ENCODE measurements around the gene MYL6.

The MYL6 gene

GRCh38 chr12:56126732-56127239 lies 31.4 kb upstream of the MYL6 start:
- Mint-ChIP-seq H3K4me3 (peak overlapping the region; percentile 100), H3K9me3 (no peaks in the 10 kb centered on the region), H3K36me3 (peaks cover 50% of the 10 kb centered on the region), H3K27ac (peak overlapping the region; percentile 97), H3K4me1 (peaks cover 66% of the 10 kb centered on the region)
- DNase-seq (ENCODE audit: low spot score in 2 of 2) (no peak), ATAC-seq (no peak)

- DNase-seq (ENCODE audit: low spot score in 2 of 2) (no peak), ATAC-seq (no peak)
- H3K4me3 Mint-ChIP-seq, result peak overlapping the region; percentile 100
- peak overlapping the region; percentile 97 for H3K27ac Mint-ChIP-seq
- H3K36me3 Mint-ChIP-seq, result peaks cover 56% of the 10 kb centered on the region
- H3K9me3 Mint-ChIP-seq, result no peaks in the 10 kb centered on the region
- H3K4me1 Mint-ChIP-seq, result peaks cover 70% of the 10 kb centered on the region
Measured at GRCh38 chr12:56127485-56127887, 30.7 kb upstream of the MYL6 start.

- DNase-seq (ENCODE audit: low spot score in 2 of 2) (peak; percentile 78 to 95), ATAC-seq (peak; percentile 95)
- Mint-ChIP-seq H3K4me3 (peak within 1 kb of the TSS; percentile 100), H3K9me3 (no peaks in the 10 kb centered on the region), H3K4me1 (peaks cover 71% of the 10 kb centered on the region), H3K36me3 (peaks cover 62% of the 10 kb centered on the region), H3K27ac (peak within 1 kb of the TSS; percentile 97)
Measured at GRCh38 chr12:56127888-56128669, 30.1 kb upstream of the MYL6 start, which contains the start of gene ESYT1. ESYT1 (plus strand) TSS chr12:56128267; CDS start chr12:56128320, 53 bp downstream.

- Mint-ChIP-seq H3K9me3 (no peaks in the 10 kb centered on the region), H3K4me1 (peaks cover 68% of the 10 kb centered on the region), H3K36me3 (peaks cover 68% of the 10 kb centered on the region), H3K4me3 (peak overlapping the region; percentile 100), H3K27ac (peak overlapping the region; percentile 97)
- ATAC-seq (no peak), DNase-seq (ENCODE audit: low spot score in 2 of 2) (no peak)
Measured at GRCh38 chr12:56128670-56129205, 29.4 kb upstream of the MYL6 start.

- Mint-ChIP-seq H3K27ac (peak overlapping the region; percentile 97), H3K36me3 (peaks cover 75% of the 10 kb centered on the region), H3K9me3 (no peaks in the 10 kb centered on the region), H3K4me3 (peak overlapping the region; percentile 100), H3K4me1 (peaks cover 62% of the 10 kb centered on the region)
- peak; percentile 61 to 89 for DNase-seq (ENCODE audit: low spot score in 2 of 2)
- ATAC-seq, result peak; percentile 53
Measured at GRCh38 chr12:56129206-56129941, 28.8 kb upstream of the MYL6 start.

GRCh38 chr12:56129942-56130495 lies 28.1 kb upstream of the MYL6 start:
- no peaks in the 10 kb centered on the region for H3K9me3 Mint-ChIP-seq
- DNase-seq (ENCODE audit: low spot score in 2 of 2), result no peak
- ATAC-seq, result no peak
- H3K4me3 Mint-ChIP-seq, result peak overlapping the region; percentile 100
- H3K27ac Mint-ChIP-seq, result peak overlapping the region; percentile 97
- peaks cover 60% of the 10 kb centered on the region for H3K4me1 Mint-ChIP-seq
- peaks cover 81% of the 10 kb centered on the region for H3K36me3 Mint-ChIP-seq

GRCh38 chr12:56130876-56131275 lies 27.3 kb upstream of the MYL6 start:
- DNase-seq (ENCODE audit: low spot score in 2 of 2), result no peak
- Mint-ChIP-seq H3K27ac (peak overlapping the region; percentile 97), H3K9me3 (no peaks in the 10 kb centered on the region), H3K4me3 (peak overlapping the region; percentile 100), H3K4me1 (peaks cover 59% of the 10 kb centered on the region), H3K36me3 (peaks cover 88% of the 10 kb centered on the region)
- ATAC-seq, result no peak

- no peaks in the 10 kb centered on the region for H3K9me3 Mint-ChIP-seq
- DNase-seq (ENCODE audit: low spot score in 2 of 2) (no peak), ATAC-seq (no peak)
- peak overlapping the region; percentile 97 for H3K27ac Mint-ChIP-seq
- H3K4me3 Mint-ChIP-seq, result no peak overlapping the region
- H3K4me1 Mint-ChIP-seq, result peaks cover 46% of the 10 kb centered on the region
- peaks cover 100% of the 10 kb centered on the region for H3K36me3 Mint-ChIP-seq
Measured at GRCh38 chr12:56134897-56135296, 23.3 kb upstream of the MYL6 start.

GRCh38 chr12:56137853-56138571 lies 20.1 kb upstream of the MYL6 start:
- H3K4me1 Mint-ChIP-seq, result peaks cover 38% of the 10 kb centered on the region
- peaks cover 100% of the 10 kb centered on the region for H3K36me3 Mint-ChIP-seq
- DNase-seq (ENCODE audit: low spot score in 2 of 2) (no peak), ATAC-seq (no peak)
- H3K4me3 Mint-ChIP-seq, result no peak overlapping the region
- peak overlapping the region; percentile 74 for H3K27ac Mint-ChIP-seq
- H3K9me3 Mint-ChIP-seq, result no peaks in the 10 kb centered on the region

- Mint-ChIP-seq H3K4me3 (no peak overlapping the region), H3K9me3 (no peaks in the 10 kb centered on the region), H3K27ac (peak overlapping the region; percentile 91), H3K4me1 (peaks cover 44% of the 10 kb centered on the region), H3K36me3 (peaks cover 91% of the 10 kb centered on the region)
- ATAC-seq (no peak), DNase-seq (ENCODE audit: low spot score in 2 of 2) (no peak)
Measured at GRCh38 chr12:56141946-56142784, 16.0 kb upstream of the MYL6 start.

GRCh38 chr12:56143217-56143616 lies 14.9 kb upstream of the MYL6 start:
- peak overlapping the region; percentile 91 for H3K27ac Mint-ChIP-seq
- DNase-seq (ENCODE audit: low spot score in 2 of 2) (no peak), ATAC-seq (peak; percentile 68)
- peaks cover 81% of the 10 kb centered on the region for H3K36me3 Mint-ChIP-seq
- H3K4me1 Mint-ChIP-seq, result peaks cover 37% of the 10 kb centered on the region
- no peak overlapping the region for H3K4me3 Mint-ChIP-seq
- H3K9me3 Mint-ChIP-seq, result no peaks in the 10 kb centered on the region

- Mint-ChIP-seq H3K9me3 (no peaks in the 10 kb centered on the region), H3K4me1 (peaks cover 31% of the 10 kb centered on the region), H3K4me3 (no peak overlapping the region), H3K36me3 (peaks cover 74% of the 10 kb centered on the region), H3K27ac (peak overlapping the region; percentile 91)
- ATAC-seq, result no peak
- DNase-seq (ENCODE audit: low spot score in 2 of 2), result no peak
Measured at GRCh38 chr12:56143870-56144269, 14.3 kb upstream of the MYL6 start.

GRCh38 chr12:56145217-56145616 lies 12.9 kb upstream of the MYL6 start:
- H3K27ac Mint-ChIP-seq, result peak overlapping the region; percentile 48
- no peak overlapping the region for H3K4me3 Mint-ChIP-seq
- H3K9me3 Mint-ChIP-seq, result no peaks in the 10 kb centered on the region
- peaks cover 33% of the 10 kb centered on the region for H3K4me1 Mint-ChIP-seq
- DNase-seq (ENCODE audit: low spot score in 2 of 2) (no peak), ATAC-seq (no peak)
- peaks cover 66% of the 10 kb centered on the region for H3K36me3 Mint-ChIP-seq
